IMR-90 (cell line): ENCODE measurements around the gene ITM2B.

Source experiments
- CEBPB ChIP-seq: IDR thresholded peaks from 2 replicates; pipeline ENCODE4 v1.6.1; 2012; ENCODE audit warnings: low read depth, low read length, improper control_type of control experiment
- POLR2A ChIP-seq: IDR thresholded peaks from 2 replicates; pipeline ENCODE4 v1.6.1; 2012; ENCODE audit warnings: mild to moderate bottlenecking, low read depth, low read length
- RFX5 ChIP-seq: IDR thresholded peaks from 2 replicates; pipeline ENCODE4 v1.8.0; 2012; ENCODE audit warnings: low read depth, mild to moderate bottlenecking, low read length, moderate library complexity
- TF ChIP-seq, protein P1 (sequence below): conservative IDR thresholded peaks from 2 replicates; pipeline ENCODE4 v1.5.1; 2012; ENCODE audit warnings: mild to moderate bottlenecking, low read depth, low read length, improper control_type of control experiment
- TF ChIP-seq, protein P2 (sequence below): fragments of 150-350 bp; IDR thresholded peaks from 2 replicates; pipeline ENCODE4 v1.6.1; 2017; ENCODE audit warnings: mild to moderate bottlenecking, antibody characterized with exemption, low read length, low read depth

DNA sequence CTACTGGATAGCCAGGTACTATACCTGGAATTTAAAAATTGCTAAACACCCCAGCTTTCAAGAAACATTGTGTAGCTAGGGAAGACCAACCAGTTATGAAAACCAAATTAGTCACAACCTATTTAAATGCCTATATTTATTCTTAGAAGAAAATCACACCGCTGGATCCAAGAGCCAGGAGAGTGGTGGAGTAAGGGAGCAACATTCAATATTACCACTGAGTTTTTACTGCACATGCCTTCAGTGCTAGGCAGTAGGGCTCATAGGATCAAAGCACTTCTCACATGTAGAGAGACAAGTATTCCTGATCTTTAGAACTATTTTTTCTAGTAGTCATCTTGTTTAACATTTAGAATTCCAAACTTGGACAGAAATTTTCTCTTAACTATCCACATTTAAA lies 11.2 kb downstream of the ITM2B start:
- TF ChIP-seq, protein P1, sequence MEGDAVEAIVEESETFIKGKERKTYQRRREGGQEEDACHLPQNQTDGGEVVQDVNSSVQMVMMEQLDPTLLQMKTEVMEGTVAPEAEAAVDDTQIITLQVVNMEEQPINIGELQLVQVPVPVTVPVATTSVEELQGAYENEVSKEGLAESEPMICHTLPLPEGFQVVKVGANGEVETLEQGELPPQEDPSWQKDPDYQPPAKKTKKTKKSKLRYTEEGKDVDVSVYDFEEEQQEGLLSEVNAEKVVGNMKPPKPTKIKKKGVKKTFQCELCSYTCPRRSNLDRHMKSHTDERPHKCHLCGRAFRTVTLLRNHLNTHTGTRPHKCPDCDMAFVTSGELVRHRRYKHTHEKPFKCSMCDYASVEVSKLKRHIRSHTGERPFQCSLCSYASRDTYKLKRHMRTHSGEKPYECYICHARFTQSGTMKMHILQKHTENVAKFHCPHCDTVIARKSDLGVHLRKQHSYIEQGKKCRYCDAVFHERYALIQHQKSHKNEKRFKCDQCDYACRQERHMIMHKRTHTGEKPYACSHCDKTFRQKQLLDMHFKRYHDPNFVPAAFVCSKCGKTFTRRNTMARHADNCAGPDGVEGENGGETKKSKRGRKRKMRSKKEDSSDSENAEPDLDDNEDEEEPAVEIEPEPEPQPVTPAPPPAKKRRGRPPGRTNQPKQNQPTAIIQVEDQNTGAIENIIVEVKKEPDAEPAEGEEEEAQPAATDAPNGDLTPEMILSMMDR = no peak
- TF ChIP-seq, protein P2, sequence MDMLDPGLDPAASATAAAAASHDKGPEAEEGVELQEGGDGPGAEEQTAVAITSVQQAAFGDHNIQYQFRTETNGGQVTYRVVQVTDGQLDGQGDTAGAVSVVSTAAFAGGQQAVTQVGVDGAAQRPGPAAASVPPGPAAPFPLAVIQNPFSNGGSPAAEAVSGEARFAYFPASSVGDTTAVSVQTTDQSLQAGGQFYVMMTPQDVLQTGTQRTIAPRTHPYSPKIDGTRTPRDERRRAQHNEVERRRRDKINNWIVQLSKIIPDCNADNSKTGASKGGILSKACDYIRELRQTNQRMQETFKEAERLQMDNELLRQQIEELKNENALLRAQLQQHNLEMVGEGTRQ = no peak
- TF ChIP-seq RFX5 (no peak), CEBPB (no peak), POLR2A (no peak)
